Measurements from ENCODE around the gene TEX9.
"Not testable (repeated sequence)": the region's sequence is repeated elsewhere in the genome, so short reads cannot be mapped to it uniquely, and the experiment has no call there.

Gene TEX9

GRCh38 chr15:56390739-56391267 is 25.6 kb downstream of the TEX9 start:
- TF ChIP-seq CTCF (conservative IDR thresholded peaks at IDR 0.05): no peak
- H3K27ac ChIP-seq: no peak overlapping the region

DNA sequence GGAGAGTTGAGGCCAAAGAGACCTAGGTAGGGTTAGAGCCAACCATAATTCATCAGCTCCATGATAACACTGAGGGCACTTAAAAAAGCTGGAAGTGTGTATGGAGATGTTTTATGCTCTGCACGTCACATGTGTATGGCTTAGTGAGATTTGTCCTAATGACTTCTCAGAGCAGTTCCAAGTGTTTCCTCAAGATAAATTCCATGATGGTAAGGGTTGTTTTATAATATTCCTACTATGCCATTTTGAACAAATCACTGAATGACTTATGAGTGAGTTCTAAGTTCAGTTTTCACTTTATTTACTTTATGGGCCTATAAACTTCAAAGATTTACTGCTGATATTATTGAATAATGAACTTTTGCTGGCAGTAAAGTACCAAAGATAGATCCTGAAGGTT is 28.1 kb downstream of the TEX9 start:
- no peak for TF ChIP-seq CTCF (conservative IDR thresholded peaks at IDR 0.05)
- H3K27ac ChIP-seq: no peak overlapping the region

DNA sequence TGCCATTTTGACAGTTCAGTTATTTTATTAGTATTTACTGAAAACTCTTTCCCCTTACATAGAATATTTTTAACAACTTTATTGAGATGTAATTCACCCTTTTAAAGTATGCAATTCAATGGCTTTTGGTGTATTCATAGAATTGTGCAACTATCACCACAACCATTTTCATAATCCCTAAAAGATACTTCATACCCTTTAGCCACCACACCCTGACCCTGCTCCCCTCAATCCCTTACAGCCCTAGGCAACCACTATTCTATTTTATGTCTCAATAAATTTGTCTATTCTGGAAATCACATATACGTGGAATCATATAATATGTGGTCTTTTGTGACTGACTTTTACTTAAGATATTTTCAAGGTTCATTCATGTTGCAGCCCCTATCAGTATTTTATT is 29.7 kb downstream of the TEX9 start:
- no peak overlapping the region for H3K27ac ChIP-seq
- no peak for TF ChIP-seq CTCF (conservative IDR thresholded peaks at IDR 0.05)

DNA sequence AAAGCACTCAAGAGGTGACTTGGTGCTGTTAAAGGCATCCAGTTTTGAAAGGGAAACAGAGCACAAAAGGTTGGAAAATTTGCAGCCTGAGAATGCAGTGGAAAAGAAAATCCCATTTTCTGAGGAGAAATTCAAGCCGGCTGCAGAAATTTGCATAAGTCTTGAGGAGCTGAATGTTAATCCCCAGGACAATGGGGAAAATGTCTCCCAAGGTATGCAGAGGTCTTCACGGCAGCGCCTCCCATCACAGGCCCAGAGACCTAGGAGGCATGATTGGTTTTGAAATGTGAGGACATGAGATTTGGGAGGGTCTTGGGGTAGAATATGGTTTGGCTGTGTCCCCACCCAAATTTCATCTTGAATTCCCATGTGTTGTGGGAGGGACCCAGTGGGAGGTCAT is 32.1 kb downstream of the TEX9 start:
- H3K27ac ChIP-seq: not testable (repeated sequence)

DNA sequence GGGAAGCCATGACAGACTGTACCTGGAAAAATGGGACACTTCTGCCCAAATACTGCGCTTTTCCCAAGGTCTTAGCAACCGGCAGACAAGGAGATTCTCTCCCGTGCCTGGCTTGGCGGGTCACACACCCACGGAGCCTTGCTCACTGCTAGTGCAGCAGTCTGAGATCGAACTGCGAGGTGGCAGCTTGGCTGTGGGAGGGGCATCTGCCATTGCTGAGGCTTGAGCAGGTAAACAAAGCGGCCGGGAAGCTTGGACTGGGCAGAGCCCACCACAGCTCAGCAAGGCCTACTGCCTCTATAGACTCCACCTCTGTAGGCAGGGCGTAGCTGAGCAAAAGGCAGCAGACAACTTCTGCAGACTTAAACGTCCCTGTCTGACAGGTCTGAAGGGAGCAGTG is 34.0 kb downstream of the TEX9 start:
- H3K27ac ChIP-seq: not testable (repeated sequence)

DNA sequence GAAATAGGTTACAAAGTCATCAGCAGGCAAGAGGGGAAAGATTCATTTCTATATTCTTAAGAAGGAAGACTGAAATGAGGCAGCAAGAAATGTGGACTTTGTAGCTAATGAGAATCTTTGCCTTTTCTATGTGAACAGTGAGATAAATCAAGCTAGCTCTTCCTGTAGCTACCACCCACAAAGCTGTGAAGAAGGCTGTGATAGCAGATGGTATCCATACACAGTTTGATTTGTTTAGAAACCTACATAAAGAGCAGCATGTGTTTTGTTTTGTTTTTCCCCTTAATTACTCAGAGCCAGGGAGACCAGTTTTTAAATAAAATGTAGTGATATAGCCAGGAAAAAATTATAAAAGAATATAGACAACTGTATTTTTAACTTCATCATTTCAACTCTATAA is 45.5 kb downstream of the TEX9 start:
- TF ChIP-seq CTCF (conservative IDR thresholded peaks at IDR 0.05): no peak
- no peak overlapping the region for H3K27ac ChIP-seq

- no peak overlapping the region for H3K27ac ChIP-seq
- no peak for TF ChIP-seq CTCF (conservative IDR thresholded peaks at IDR 0.05)
These were observed 46.0 kb downstream of the TEX9 start for GRCh38 chr15:56411122-56411749.

DNA sequence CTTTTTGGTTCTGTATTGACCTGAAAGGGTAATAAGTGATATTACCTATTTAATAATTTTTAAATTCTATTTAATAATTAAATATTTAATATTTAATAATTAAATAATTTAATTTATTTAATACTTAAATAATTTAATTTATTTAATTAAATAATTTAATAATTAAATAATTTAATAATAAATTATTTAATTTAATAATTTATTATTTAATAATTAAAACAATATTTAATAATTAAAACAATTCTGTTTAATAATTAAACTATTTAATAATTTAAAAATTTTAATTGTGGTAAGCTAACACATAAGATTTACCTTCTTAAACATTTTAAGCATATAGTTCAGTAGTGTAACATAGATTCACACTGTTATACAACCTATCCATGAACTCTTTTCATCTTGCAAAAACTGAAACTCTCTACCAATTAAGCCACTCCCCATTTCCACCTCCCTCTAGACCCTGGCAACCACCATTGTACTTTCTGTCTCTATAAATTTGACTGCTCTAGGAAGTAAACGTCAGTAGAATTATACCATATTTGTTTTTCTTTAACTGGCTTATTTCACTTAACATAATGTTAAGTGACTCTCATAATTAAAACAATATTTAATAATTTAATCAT is 48.0 kb downstream of the TEX9 start:
- H3K27ac ChIP-seq: not testable (repeated sequence)

DNA sequence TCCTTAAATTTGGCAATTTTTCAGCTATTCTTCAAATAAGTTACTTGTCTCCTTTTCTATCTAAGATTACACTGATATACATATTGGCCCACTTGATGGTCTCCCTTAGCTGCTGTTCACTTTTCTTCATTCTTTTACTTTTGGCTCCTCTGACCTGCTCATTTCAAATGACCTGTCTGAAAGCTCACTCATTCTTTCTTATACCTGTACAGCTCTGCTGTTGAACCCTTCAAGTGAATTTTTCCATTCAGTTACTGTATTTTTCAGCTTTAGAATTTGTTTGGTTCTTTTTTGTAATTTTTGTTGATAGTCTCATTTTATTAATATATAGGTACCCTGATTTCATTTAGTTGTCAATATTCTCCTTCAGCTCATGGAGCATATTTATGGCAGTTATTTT is 60.0 kb downstream of the TEX9 start:
- no peak overlapping the region for H3K27ac ChIP-seq
- TF ChIP-seq CTCF (conservative IDR thresholded peaks at IDR 0.05): no peak
